ENCODE results near the gene P2RY2. TPM values are rescaled to one million over a fixed set of nuclear protein-coding genes. Genes with fewer than 3 reads are reported as not detected.

The P2RY2 gene
- total and polyA plus RNA-seq, 2 of the 8 experiments (the other 6 are each of a cell fraction or from before 2014, with no cell fraction given): 1.0 to 1.5 TPM

DNA sequence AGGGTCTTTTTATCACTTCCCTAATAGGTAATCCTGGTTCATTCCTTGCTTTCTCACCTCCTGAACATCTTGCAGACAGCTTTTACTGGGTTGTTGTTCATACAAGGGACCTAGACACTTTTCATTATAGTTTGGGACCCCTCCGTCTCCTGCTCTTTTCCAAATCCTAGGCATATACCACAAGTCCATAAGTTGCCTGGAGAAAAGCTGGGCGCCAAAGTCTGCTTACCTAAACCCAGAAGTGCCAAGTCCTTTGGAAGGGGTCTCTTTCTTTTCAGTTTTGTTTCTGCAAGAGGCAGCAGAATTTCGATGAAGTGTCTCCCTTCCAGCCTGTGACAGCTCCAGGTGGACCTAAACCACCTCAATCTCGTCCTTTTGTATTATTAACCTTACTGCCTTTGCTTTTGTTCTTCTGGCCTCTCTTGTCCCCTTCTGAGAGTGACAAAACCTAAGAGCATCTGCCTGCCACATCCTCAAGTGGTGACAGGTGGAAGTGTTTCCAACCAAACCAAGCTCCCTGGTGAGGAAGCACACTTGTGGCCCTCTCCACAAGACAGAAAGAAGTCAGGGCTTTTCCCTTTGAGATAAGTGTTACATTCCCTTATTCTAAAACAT, 34.6 kb downstream of the P2RY2 start (continued):
- TF ChIP-seq RFX5 (IDR thresholded peaks at IDR 0.05; ENCODE audit: borderline replicate concordance, low read depth, low read length): no peak
